GM19099 (cell line): Measurements from ENCODE around the gene CDK2AP2.

ENCODE experiments used
- POLR2A ChIP-seq: IDR thresholded peaks from 3 replicates; pipeline ENCODE4 v1.6.1; 2011; ENCODE audit warnings: low read depth; ENCODE audit not compliant: insufficient read length; ENCODE audit errors: extremely low read depth

The CDK2AP2 gene

GRCh38 chr11:67532889-67533288 lies 24.9 kb upstream of the CDK2AP2 start:
- TF ChIP-seq POLR2A, result no peak

GRCh38 chr11:67530282-67530592 lies 22.3 kb upstream of the CDK2AP2 start:
- no peak for TF ChIP-seq POLR2A

- no peak for TF ChIP-seq POLR2A
These were observed 20.4 kb upstream of the CDK2AP2 start for GRCh38 chr11:67528376-67528775.

DNA sequence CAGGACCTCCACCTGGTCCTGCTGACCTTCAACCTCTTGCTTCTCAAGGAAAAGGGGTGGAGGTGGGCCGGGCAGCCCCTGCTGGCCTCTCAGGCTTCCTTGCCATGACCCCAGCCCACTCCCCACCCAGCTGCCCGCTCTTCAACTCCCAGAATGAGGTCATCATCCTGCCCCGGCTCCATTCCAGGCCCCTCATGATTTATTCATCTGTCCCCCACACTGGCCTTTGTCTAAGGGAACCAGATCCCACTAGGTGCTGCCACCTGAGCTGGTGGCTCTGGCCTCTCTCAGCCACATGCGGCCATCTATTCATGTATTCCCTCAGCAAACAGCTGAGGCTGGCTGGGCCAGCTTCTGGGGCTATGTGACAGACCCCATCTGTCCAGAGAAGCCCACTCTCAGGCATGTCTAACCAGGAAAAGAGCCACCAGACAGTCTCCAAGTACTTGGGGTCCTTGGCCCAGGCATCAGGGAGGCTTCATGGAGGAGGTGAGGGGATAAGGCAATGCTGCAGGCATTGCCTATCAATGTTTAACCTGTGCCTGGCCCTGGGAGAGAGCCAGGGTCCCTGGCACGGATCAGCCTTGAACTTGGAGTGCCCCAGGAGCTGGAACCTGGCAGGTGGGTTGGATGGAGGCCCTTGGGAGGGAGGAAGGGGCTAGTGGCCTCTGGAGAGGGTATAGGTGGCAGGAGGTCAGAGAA lies 17.5 kb upstream of the CDK2AP2 start:
- TF ChIP-seq POLR2A, result no peak

GRCh38 chr11:67524480-67524808 lies 16.5 kb upstream of the CDK2AP2 start:
- no peak for TF ChIP-seq POLR2A

GRCh38 chr11:67523556-67524479 lies 15.9 kb upstream of the CDK2AP2 start:
- TF ChIP-seq POLR2A, result no peak

- TF ChIP-seq POLR2A, result no peak
These were observed 15.0 kb upstream of the CDK2AP2 start, which contains the start of gene CABP2 for GRCh38 chr11:67522844-67523555. Gene CABP2, minus strand, starts transcription at chr11:67523446. Its CDS starts 120 bp downstream, at chr11:67523326.

- TF ChIP-seq POLR2A, result no peak
These were observed 14.4 kb upstream of the CDK2AP2 start for GRCh38 chr11:67522338-67522737.

GRCh38 chr11:67521924-67522323 lies 14.0 kb upstream of the CDK2AP2 start:
- no peak for TF ChIP-seq POLR2A

GRCh38 chr11:67520856-67521824 lies 13.2 kb upstream of the CDK2AP2 start:
- no peak for TF ChIP-seq POLR2A

- no peak for TF ChIP-seq POLR2A
These were observed 11.8 kb upstream of the CDK2AP2 start for GRCh38 chr11:67519726-67520125.

DNA sequence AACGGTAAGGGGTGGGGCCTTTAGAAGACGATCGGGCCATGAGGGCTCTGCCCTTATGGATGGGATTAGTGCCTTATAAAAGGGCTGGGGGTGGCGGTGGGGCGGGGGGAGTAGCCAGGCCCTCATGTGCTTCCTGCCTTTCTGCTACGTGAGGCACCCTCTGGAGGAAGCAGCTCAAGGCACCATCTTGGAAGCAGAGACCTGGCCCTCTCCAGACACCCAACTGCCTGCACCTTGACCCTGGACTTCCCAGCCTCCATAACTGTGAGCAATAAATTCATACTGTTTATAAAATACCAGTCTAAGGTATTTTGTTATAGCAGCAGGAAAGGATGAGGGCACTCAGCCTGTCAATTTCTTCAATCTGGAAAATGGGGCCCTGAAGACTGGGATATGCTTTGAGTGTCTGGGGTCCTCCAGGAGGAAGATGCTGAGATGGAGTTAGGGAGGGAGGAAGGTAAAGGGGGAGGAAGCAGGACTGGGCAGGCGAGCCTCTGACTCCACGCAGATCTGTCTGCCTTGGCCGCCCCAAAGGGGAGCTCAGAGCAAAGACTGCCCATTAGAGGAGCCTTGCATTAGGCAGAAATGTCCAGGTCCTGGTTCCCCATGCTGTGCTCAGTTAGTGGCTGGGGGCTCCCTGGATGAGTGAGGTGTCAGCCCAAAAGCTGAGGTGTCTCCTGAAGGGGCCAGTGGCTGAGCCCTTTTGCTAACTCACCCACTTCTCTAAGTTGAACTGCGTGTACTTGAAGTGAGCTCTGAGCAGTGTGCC lies 10.0 kb upstream of the CDK2AP2 start:
- no peak for TF ChIP-seq POLR2A

DNA sequence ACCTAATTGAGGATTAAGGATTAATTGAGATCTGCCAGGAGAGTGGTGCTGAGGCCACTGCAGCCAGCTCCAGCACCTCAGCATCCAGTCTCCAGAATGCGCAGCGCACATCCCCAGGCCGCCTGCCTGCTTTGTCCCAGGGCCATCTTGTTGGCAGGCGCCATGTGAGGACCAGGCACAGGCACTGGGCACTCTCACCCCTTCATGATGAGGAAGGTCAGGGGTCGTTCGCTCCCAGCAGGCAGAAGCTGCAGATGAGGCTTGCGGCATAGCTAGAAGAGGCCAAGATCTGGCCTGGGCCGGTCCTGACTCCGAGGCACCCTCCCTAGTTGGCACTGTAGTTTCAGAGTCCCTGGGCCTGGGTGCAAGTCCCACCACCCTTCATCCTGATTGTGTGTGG lies 8.8 kb upstream of the CDK2AP2 start:
- TF ChIP-seq POLR2A, result no peak

DNA sequence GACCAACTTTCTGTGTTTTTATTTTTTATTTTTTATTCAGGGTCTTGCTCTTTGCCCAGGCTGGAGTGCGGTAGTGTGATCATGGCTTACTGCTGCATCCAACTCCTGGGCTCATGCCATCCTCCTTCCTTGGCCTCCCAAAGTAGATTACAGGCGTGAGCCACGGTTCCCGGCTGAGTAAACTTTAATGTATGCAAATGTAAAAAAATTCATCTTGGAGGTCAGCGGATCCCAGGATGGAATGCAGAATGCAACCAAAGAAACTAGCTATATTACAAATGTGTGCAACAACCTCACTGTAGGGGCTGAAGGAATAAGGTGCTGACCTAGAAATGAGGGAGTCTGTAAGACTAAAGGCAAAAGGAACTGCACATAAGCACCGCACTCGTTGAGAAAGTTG lies 6.2 kb upstream of the CDK2AP2 start:
- no peak for TF ChIP-seq POLR2A
